Sigmoid colon (tissue), 7 donors: ENCODE data around the gene SECTM1. TPM values are rescaled to one million over a fixed set of nuclear protein-coding genes. Genes with fewer than 3 reads are reported as not detected.

Experiments
- DNase-seq: peaks from one replicate; pipeline ENCODE4 v3.0.0-alpha.2; 2019
- H3K27ac ChIP-seq, 4 donors: fragments of 200-600 bp; sonication (generic); one replicate each; pipeline ENCODE4 v1.5.1; 2016 to 2019; ENCODE audit warnings: mild to moderate bottlenecking in 1 of 4
- H3K27me3 ChIP-seq, 3 donors: fragments of 200-600 bp; sonication (generic); one replicate each; pipeline ENCODE4 v1.5.1; 2019; ENCODE audit warnings: mild to moderate bottlenecking in 1 of 3
- H3K36me3 ChIP-seq, 4 donors: fragments of 200-600 bp; sonication (generic); one replicate each; pipeline ENCODE4 v1.5.1; 2016 to 2019
- H3K4me1 ChIP-seq, 4 donors: fragments of 200-600 bp; sonication (generic); one replicate each; pipeline ENCODE4 v1.5.1; 2017 to 2019
- H3K4me3 ChIP-seq, 4 donors: fragments of 200-600 bp; sonication (generic); one replicate each; pipeline ENCODE4 v1.5.1; 2017 to 2019; ENCODE audit warnings: mild to moderate bottlenecking in 2 of 4, moderate library complexity in 1 of 4
- H3K9me3 ChIP-seq, 4 donors: fragments of 200-600 bp in 3 of 4; sonication (generic) in 3 of 4; one replicate each; pipeline versions ENCODE4 v1.5.1 to v1.6.1; 2013 to 2019
- EP300 ChIP-seq, 4 donors: sonication (generic); formaldehyde crosslinking; IDR thresholded peaks; one replicate each; pipeline ENCODE4 v1.6.1; 2017; ENCODE audit warnings: antibody characterized with exemption in 4 of 4
- POLR2A ChIP-seq, 2 donors: fragments of 450-650 bp; IDR thresholded peaks; one replicate each; pipeline ENCODE4 v1.6.1; 2016; ENCODE audit warnings: antibody characterized with exemption in 2 of 2, mild to moderate bottlenecking in 2 of 2, moderate library complexity in 2 of 2
- POLR2AphosphoS5 ChIP-seq, 4 donors: sonication (generic); formaldehyde crosslinking; IDR thresholded peaks; one replicate each; pipeline ENCODE4 v1.6.1; 2017; ENCODE audit warnings: antibody characterized with exemption in 4 of 4
- WGBS, 2 donors: extraction: QIAGEN DNeasy Blood & Tissue Kit; methylation state at CpG; one replicate each; pipeline ENCODE4 v1.1.7; 2013; 5-methylcytosine and 5-hydroxymethylcytosine counted together
- intact Hi-C: fragments of 100-400 bp; cut with DNase I; formaldehyde crosslinking; loops from one replicate; pipeline ENCODE4 v1.15.1; 2023
- polyA plus RNA-seq, 3 donors: library from polyadenylated mRNA; stranded (reverse); fragments of 200-250 nt; gene quantifications; one replicate each; pipeline ENCODE4 v1.2.3, GENCODE V29; 2013
- total RNA-seq, 4 donors: library from RNA; depleted of rRNA; stranded (reverse); fragments of >200 nt; gene quantifications; one replicate each; pipeline ENCODE4 v1.1.0, GENCODE V29; 2016
- TF ChIP-seq, protein P1 (sequence below), 4 experiments: fragments of 450-650 bp in 3 of 4; fragments of 200-600 bp in 1 of 4; IDR thresholded peaks; one replicate each; pipeline ENCODE4 v1.5.1; 2016 to 2019; ENCODE audit warnings: antibody characterized with exemption in 4 of 4, mild to moderate bottlenecking in 3 of 4, moderate library complexity in 2 of 4
- donor health status: healthy with polysubstance abuse.
- donor health status: Bipolar disorder and iron deficiency.
- donor health status: healthy.

Gene SECTM1
- total and polyA plus RNA-seq, 7 donors: 8.4 to 105 (median 56.9) TPM

DNA sequence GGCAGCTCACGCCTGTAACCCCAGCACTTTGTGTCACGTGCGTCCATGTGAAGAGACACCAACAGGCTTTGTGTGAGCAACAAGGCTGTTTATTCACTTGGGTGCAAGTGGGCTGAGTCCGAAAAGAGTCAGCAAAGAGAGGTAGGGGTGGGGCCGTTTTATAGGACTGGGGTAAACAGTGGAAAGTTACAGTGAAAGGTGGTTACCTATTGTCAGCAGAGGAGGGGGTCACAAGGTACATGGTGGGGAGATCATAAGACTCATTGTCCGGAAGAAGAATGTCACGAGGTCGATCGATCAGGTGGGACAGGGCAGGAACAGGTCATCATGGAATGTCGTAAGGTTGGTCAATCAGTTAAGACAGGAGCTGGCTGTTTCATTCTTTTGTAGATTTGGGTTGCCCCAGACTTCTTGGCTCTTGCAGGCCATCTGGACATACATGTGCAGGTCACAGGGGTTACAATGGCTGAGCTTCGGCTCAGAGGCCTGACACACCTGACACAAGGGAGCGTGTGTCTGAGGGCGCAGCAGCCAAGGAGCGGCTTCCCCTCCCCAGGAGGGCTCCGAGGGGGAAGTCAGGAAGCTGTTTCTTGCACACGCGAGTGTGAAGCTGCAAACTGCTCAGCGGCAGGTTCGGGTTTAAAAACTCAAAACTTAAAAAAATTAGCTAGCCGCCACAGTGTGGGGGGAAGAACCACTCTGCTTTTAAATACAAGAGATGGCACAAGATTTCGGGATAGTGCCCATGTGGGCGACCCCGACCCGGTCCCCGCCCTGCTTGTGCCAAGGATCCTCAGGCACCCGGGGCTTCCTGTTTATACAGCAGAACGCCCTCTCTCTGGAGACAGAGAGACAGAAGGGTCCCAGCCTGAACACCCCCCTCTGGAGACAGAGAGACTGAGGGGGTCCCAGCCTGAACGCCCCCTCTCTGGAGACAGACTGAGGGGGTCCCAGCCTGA, 13.1 kb upstream of the SECTM1 start:
- 13 to 38% methylated on average over 28 of the region's 28 CpGs for WGBS, 2 donors
- intact Hi-C loops: no loop called here
- Histone ChIP-seq H3K27ac (no peak overlapping the region), H3K4me1 (peaks cover 0 to 5% (median 0%) of the 10 kb centered on the region in 4 donors), H3K4me3 (no peak overlapping the region), H3K27me3 (peaks cover 0 to 10% (median 0%) of the 10 kb centered on the region in 3 donors), H3K9me3 (no peaks in the 10 kb centered on the region), H3K36me3 (no peaks in the 10 kb centered on the region)
- no peak for TF ChIP-seq POLR2A (IDR thresholded peaks at IDR 0.05)
- TF ChIP-seq POLR2AphosphoS5 (IDR thresholded peaks at IDR 0.05): no peak
- TF ChIP-seq, protein P1, sequence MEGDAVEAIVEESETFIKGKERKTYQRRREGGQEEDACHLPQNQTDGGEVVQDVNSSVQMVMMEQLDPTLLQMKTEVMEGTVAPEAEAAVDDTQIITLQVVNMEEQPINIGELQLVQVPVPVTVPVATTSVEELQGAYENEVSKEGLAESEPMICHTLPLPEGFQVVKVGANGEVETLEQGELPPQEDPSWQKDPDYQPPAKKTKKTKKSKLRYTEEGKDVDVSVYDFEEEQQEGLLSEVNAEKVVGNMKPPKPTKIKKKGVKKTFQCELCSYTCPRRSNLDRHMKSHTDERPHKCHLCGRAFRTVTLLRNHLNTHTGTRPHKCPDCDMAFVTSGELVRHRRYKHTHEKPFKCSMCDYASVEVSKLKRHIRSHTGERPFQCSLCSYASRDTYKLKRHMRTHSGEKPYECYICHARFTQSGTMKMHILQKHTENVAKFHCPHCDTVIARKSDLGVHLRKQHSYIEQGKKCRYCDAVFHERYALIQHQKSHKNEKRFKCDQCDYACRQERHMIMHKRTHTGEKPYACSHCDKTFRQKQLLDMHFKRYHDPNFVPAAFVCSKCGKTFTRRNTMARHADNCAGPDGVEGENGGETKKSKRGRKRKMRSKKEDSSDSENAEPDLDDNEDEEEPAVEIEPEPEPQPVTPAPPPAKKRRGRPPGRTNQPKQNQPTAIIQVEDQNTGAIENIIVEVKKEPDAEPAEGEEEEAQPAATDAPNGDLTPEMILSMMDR (IDR thresholded peaks at IDR 0.05): no peak
- TF ChIP-seq EP300 (IDR thresholded peaks at IDR 0.05): no peak
- no peak for DNase-seq

DNA sequence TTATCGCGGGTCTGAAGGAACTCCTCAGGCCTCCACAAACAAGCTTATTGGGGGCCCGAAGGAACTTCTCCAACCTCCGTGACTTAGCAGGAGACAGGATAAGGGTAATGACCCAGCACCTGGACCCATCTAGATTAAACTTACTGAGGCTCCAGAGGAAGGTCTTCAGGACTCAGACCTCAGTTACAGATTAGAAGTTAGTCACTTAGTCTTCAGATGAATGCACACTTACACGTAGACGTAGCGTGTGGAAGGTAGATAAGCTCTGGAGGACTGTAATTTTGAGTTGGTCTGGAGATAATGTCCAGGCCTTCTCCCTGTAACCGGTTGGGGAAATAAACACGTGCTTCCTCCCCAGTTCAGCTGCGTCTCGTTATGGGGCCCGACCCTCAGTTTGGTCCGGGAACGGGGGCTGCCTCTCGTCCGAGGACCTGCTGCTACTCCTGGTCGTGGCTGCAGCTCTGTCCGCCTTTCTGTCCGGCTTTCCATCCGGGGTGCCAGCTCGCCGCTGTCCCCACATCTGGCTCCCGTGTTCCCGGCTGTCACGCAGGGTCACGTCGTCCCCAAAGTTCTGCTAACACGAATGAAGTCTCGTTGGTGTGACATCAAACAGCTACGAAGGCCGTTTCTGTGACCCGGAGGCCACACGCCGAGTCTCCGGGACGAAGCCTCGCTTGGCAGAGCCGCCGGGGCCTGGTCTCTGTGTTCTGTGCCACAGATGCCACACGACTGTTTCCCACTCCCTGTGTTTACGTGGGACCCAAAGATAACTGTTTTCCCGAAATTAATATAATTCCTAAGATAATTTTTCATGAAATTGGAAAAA, 11.8 kb upstream of the SECTM1 start:
- DNase-seq: no peak
- TF ChIP-seq EP300 (IDR thresholded peaks at IDR 0.05) (no peak), POLR2AphosphoS5 (IDR thresholded peaks at IDR 0.05) (no peak), POLR2A (IDR thresholded peaks at IDR 0.05) (no peak)
- TF ChIP-seq, protein P1 (IDR thresholded peaks at IDR 0.05): no peak
- H3K27ac ChIP-seq: no peak overlapping the region
- no peaks in the 10 kb centered on the region for H3K9me3 ChIP-seq
- H3K4me3 ChIP-seq: no peak overlapping the region
- peaks cover 0 to 4% (median 0%) of the 10 kb centered on the region in 4 donors for H3K4me1 ChIP-seq
- H3K36me3 ChIP-seq: no peaks in the 10 kb centered on the region
- WGBS, 2 donors: 88 to 92% methylated on average over 42 of the region's 42 CpGs
- peaks cover 0 to 7% (median 0%) of the 10 kb centered on the region in 3 donors for H3K27me3 ChIP-seq
- intact Hi-C loops: no loop called here

DNA sequence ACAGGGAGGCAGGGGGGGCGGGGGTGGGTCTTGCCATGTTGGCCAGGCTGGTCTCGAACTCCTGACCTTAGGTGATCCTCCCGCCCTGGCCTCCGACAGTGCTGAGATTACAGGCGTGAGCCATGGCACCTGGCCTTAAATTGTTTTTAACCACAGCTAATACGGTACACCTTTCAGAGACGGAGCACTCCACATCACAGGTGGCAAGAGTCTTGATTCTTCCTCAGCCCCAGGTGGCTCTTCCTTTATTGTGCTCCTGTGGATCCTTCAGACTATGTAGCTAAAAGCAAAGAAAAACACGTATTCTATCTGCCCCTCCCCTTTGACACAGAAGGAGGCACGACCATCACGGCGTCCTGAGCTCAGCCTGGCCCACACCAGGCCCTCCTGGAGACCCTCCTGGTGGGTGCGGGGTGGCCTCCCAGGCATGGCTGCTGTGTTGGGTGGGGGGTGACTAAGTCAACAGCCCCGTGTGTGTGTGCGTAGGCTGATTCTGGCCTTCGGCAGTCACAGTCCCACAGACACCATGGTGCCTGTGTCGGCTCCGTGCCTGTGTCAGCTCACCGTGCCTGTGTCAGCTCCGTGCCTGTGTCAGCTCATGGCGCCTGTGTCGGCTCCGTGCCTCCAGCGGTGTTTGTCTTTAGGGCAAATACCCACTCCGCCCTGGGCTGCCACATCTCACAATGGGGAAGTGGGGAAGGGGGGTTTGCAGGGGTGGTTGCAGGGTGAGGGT, 10.8 kb upstream of the SECTM1 start:
- peaks cover 0 to 7% (median 0%) of the 10 kb centered on the region in 3 donors for H3K27me3 ChIP-seq
- H3K4me3 ChIP-seq: no peak overlapping the region
- no peak for TF ChIP-seq POLR2AphosphoS5 (IDR thresholded peaks at IDR 0.05)
- TF ChIP-seq POLR2A (IDR thresholded peaks at IDR 0.05): no peak
- no peak for TF ChIP-seq EP300 (IDR thresholded peaks at IDR 0.05)
- TF ChIP-seq, protein P1 (IDR thresholded peaks at IDR 0.05): no peak
- no peak overlapping the region for H3K27ac ChIP-seq
- no peak for DNase-seq
- intact Hi-C loops: no loop called here
- H3K9me3 ChIP-seq: no peaks in the 10 kb centered on the region
- H3K4me1 ChIP-seq: peaks cover 0 to 8% (median 4%) of the 10 kb centered on the region in 4 donors
- no peaks in the 10 kb centered on the region for H3K36me3 ChIP-seq
- 71 to 75% methylated on average over 24 of the region's 24 CpGs for WGBS, 2 donors

DNA sequence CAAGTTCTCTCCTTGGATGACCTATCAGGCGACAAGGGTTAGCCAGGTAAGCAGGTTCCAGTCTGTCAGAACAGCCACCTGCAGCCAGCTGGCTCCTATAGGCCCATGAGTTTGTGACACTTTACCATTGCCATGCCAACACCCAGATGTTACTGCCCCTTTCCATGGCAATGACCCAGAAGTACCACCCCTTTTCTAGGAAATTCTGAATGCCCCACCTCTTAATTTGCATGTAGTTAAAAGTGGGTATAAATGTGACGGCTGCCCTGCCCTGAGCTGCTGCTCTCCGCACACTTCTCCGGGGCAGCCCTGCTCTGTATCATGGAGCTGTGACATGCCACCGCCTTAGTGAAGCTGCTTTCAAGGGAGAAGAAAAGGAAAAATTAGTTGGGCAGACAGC, 10.0 kb upstream of the SECTM1 start:
- peaks cover 0 to 12% (median 11%) of the 10 kb centered on the region in 4 donors for H3K4me1 ChIP-seq
- DNase-seq: no peak
- no peaks in the 10 kb centered on the region for H3K36me3 ChIP-seq
- H3K4me3 ChIP-seq: no peak overlapping the region
- peaks cover 0 to 7% (median 0%) of the 10 kb centered on the region in 3 donors for H3K27me3 ChIP-seq
- H3K27ac ChIP-seq: no peak overlapping the region
- intact Hi-C loops: no loop called here
- TF ChIP-seq POLR2A (IDR thresholded peaks at IDR 0.05) (no peak), EP300 (IDR thresholded peaks at IDR 0.05) (no peak), POLR2AphosphoS5 (IDR thresholded peaks at IDR 0.05) (no peak)
- TF ChIP-seq, protein P1 (IDR thresholded peaks at IDR 0.05): no peak
- H3K9me3 ChIP-seq: no peaks in the 10 kb centered on the region
- WGBS, 2 donors: 93 to 94% methylated on average over 5 of the region's 5 CpGs
